Hindlimb muscle (tissue), 1 donor: ENCODE data around the gene COL4A2. TPM values are rescaled to one million over a fixed set of nuclear protein-coding genes. Genes with fewer than 3 reads are reported as not detected.

ENCODE experiments used
- DNase-seq: peaks from one replicate; pipeline ENCODE4 v3.0.0-alpha.2; 2013
- polyA plus RNA-seq: library from polyadenylated mRNA; unstranded; fragments of 120-200 nt; gene quantifications from one replicate; pipeline ENCODE4 v1.2.1, GENCODE V29; 2013; ENCODE audit not compliant: insufficient read length

COL4A2 gene
- polyA plus RNA-seq, 1 donor: 562 TPM

- no peak for DNase-seq
Measured at GRCh38 chr13:110272651-110273050, 34.4 kb upstream of the COL4A2 start.

GRCh38 chr13:110273254-110273653, 33.8 kb upstream of the COL4A2 start:
- DNase-seq: no peak

- no peak for DNase-seq
Measured at GRCh38 chr13:110274687-110275086, 32.4 kb upstream of the COL4A2 start.

GRCh38 chr13:110275931-110276552, 31.0 kb upstream of the COL4A2 start:
- DNase-seq: peak; percentile 66

- DNase-seq: no peak
Measured at GRCh38 chr13:110276553-110276950, 30.5 kb upstream of the COL4A2 start.

GRCh38 chr13:110277357-110277975, 29.6 kb upstream of the COL4A2 start:
- DNase-seq: no peak

- no peak for DNase-seq
Measured at GRCh38 chr13:110278859-110279258, 28.2 kb upstream of the COL4A2 start.

GRCh38 chr13:110279684-110280083, 27.4 kb upstream of the COL4A2 start:
- DNase-seq: no peak

GRCh38 chr13:110280231-110280813, 26.8 kb upstream of the COL4A2 start:
- DNase-seq: no peak

GRCh38 chr13:110280985-110281688, 25.9 kb upstream of the COL4A2 start:
- DNase-seq: peak; percentile 79

- no peak for DNase-seq
Measured at GRCh38 chr13:110281736-110282135, 25.3 kb upstream of the COL4A2 start.

GRCh38 chr13:110282316-110282841, 24.7 kb upstream of the COL4A2 start:
- no peak for DNase-seq

- no peak for DNase-seq
Measured at GRCh38 chr13:110283736-110284517, 23.2 kb upstream of the COL4A2 start.

- DNase-seq: no peak
Measured at GRCh38 chr13:110284779-110285484, 22.2 kb upstream of the COL4A2 start.

GRCh38 chr13:110285991-110286832, 20.9 kb upstream of the COL4A2 start:
- DNase-seq: no peak

GRCh38 chr13:110286833-110287819, 20.0 kb upstream of the COL4A2 start:
- DNase-seq: no peak

GRCh38 chr13:110289174-110289573, 17.9 kb upstream of the COL4A2 start:
- DNase-seq: no peak

- no peak for DNase-seq
Measured at GRCh38 chr13:110289661-110290060, 17.4 kb upstream of the COL4A2 start.

- DNase-seq: no peak
Measured at GRCh38 chr13:110290153-110290552, 16.9 kb upstream of the COL4A2 start.

- DNase-seq: no peak
Measured at GRCh38 chr13:110290826-110291225, 16.3 kb upstream of the COL4A2 start.
